HG03060 (cell line): ENCODE data around the gene AXIN1.
"Not testable (repeated sequence)": the region's sequence is repeated elsewhere in the genome, so short reads cannot be mapped to it uniquely, and the experiment has no call there.

Experiments
- ATAC-seq: cut with Tn5 transposase; IDR thresholded peaks from one replicate; pipeline ENCODE4 v1.9.1; 2021; ENCODE audit warnings: low read depth, moderate number of reproducible peaks; ENCODE audit not compliant: unreplicated experiment

AXIN1 gene

DNA sequence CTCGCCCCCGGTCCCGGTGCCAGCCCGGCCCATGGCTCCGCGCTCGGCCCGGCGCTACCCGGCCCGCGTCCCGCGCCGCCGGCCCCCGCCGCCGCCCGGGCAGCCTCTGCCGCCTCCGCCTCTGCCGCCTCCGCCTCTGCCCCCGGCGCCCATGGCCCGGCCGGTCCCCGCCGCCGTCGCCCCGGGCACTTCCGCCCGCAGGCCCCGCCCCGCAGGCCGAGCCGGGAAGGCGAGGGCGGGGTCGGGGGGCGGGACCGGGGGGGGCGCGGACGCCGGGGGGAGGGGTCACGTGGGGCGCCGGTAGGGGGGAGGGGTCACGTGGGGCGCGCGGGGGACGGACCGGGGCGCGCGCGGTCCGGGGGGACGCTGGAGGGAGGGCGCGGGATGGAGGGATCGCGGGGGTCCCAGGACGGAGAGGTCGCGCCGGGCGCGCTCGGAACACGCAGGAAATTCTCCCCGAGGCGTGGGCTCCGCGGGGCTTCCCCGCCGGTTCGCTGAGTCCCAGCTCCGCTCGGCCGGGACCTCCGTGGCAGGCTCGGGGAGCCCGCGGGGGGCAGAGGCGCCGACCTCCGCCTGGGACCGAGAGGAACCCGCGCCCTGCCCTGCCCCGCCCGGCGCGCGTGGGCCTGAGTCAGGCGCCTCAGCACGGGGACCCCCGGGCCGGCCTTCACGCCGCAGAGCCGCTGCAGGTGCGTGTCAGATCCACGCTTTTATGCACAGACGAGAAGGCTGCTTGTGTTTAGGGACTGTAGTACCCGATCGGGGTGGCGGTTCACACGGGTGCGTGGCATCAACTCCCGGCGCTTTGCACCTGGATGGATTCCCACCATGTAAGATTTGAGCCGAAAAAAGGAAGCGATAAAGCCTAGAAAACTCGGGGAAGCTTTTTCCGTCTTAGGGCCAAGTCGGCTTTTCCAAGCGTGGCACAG is 29.5 kb upstream of the AXIN1 start, which contains the start of gene PGAP6:
PGAP6 (minus strand) TSS at position 190 of the 929 bp plus-strand sequence; CDS start at position 33, 157 bp downstream.
- ATAC-seq: no peak

GRCh38 chr16:381012-381788 is 28.7 kb upstream of the AXIN1 start:
- no peak for ATAC-seq

DNA sequence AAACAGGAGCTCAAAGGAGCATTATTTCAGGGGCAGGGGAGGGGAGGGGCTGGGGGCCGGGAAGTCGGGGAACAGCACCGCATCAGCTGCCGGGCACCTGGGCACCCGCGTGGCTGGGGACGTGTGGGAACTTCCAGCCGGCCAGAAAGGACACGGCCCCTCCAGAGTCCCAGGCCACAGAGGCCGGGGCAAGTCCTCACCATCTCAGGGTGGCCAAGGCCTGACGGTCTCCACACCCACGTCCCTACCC is 28.2 kb upstream of the AXIN1 start:
- ATAC-seq: no peak

DNA sequence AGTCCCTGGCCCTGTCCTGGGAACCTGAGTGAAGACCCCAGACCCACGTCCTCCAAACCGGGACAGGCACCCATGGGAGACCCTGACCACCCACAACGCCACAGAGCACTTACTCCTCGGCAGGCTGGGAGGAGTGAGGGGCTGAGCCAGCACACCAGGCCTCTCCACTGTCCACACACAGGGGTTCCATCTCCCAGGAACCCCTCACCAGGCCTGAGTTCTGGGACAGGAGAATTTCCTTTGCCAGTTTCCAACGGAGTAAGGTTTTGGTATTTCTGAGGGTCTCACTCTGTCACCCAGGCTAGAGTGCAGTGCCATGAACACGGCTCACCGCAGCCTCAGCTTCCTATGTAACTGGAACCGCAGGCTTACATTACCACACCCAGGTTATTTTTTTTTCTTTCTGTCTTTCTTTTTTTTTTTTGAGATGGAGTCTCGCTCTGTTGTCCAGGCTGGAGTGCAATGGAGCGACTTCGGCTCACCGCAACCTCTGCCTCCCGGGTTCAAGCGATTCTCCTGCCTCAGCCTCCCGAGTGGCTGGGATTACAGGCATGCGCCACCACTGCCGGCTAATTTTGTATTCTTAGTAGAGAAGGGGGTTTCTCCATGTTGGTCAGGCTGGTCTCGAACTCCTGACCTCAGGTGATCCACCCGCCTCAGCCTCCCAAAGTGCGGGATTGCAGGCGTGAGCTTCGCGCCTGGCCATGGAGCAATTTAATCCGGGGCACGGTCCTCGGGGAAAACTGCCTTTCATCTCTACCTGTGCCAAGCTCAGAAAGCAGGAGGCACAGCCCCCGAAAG is 27.6 kb upstream of the AXIN1 start:
- ATAC-seq: no peak

GRCh38 chr16:379183-379960 is 26.8 kb upstream of the AXIN1 start:
- no peak for ATAC-seq

GRCh38 chr16:378821-379182 is 26.3 kb upstream of the AXIN1 start:
- ATAC-seq: no peak

GRCh38 chr16:378113-378820 is 25.7 kb upstream of the AXIN1 start:
- not testable (repeated sequence) for ATAC-seq

GRCh38 chr16:377419-377951 is 25.0 kb upstream of the AXIN1 start:
- no peak for ATAC-seq

DNA sequence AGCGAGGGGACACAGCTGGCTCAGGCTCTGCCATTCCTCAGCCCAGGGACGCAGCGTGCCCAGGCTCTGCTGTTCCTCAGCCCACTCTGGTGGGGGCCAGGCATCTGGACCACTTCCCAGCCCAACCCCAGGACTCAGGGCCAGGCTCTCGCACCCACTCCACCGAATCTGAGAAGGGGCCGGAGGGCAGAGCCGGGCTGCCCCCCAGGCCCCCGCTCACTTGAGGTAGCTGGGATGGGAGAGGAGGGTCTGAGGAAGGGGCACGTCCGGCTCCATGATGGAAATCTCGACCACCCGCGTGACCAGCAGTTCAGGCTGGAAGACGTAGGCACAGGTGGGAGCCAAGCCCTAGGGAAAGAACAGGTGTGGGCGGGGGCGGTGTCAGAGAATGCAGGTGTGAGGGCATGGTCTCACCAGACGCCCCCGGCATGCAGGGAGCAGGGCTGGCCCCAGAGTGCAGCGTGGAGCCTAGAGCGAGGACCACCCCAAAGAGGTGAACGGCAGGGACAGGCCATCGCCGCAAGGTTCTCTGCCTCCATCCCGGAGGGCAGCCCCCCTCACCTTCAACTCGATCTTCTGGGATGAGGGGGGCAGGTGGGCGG is 24.4 kb upstream of the AXIN1 start:
- ATAC-seq: no peak

GRCh38 chr16:375927-376816 is 23.6 kb upstream of the AXIN1 start:
- no peak for ATAC-seq

DNA sequence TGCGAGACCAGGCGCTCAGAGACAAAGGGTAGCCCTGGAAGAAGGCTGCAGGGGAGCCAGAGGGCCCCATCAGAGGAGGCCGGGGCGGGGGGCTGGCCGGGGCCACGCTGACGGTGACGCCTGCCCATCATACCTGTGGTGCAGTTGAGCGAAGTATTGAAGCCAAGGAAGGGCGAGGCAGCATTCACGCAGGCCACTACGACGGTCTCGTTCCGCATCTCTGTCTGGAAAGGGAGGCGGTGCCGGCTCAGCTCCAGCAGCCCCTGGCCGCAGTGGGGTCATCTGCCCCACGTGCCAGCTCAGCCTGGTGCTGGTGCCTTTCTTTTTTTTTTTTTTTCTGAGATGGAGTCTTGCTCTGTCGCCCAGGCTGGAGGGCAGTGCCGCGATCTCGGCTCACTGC is 22.7 kb upstream of the AXIN1 start:
- no peak for ATAC-seq

- ATAC-seq: no peak
These were observed 22.0 kb upstream of the AXIN1 start for GRCh38 chr16:374616-374926.

DNA sequence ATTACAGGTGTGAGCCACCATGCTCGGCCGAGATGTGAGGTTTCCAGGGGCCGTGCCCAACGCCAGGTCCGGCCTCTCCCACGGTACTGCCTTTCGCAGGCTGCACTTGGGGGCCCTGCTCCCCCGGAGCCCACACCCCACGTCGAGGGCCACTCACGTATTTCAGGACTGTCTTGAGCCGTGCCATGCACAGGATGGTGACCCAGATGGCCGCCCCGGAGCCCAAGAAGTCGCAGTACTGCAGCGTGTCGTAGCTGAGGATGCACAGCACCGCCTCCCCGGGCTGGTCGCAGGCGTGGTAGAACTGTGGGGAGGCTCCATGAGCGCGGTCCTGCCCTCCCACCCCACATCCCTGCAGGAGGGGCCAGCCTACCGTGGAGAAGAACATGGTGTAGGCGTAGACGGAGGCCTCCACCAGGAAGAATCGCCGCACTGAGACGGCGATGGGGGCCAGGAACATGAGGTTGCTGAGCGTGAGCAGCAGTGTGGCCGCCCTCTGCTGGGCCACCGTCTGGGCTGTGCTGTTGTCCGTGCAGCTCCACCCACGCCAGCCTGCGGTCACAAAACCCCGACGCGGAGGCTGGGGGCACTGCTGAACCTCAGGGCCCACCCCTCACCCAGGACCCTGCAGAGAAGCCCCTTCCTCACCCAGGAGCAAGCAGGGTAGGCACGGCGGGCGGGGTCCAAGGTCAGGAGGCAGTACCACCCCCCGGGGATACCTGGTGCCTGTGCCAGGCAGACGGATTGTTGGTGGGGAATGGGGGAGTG is 21.5 kb upstream of the AXIN1 start:
- no peak for ATAC-seq

- ATAC-seq: no peak
These were observed 20.6 kb upstream of the AXIN1 start for GRCh38 chr16:373020-373598.

DNA sequence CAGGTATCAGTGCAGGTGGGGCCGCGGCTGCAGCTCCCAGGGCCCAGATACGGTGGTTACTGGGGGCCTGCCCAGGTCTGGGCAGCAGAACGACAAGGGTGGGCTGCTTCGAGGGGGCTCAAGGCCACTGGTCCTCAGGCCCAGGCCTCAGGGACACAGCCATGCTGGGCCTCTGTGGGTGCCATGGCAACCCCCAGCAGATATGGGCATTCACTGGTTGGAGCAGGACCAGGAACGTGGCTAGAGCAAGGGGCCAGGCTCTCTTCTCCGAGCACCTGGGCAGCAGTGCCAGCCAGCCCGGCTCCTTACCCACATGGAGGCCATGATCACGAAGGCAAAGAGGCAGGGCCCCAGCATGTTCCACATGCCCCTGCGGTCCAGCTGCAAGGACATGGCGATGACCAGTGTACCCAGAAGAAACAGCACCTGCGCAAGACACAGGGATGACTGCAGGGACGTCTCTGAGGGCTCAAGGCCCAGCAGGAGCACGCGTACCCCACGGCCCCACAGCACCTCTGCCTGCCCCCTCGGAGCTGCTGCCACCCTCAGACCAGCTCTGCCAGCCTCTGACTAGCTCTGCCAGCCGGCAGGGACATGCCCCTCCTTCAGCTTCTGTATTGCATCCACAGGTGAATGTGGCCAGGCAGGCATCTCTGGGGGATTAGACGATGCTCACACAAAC is 19.9 kb upstream of the AXIN1 start:
- ATAC-seq: no peak

DNA sequence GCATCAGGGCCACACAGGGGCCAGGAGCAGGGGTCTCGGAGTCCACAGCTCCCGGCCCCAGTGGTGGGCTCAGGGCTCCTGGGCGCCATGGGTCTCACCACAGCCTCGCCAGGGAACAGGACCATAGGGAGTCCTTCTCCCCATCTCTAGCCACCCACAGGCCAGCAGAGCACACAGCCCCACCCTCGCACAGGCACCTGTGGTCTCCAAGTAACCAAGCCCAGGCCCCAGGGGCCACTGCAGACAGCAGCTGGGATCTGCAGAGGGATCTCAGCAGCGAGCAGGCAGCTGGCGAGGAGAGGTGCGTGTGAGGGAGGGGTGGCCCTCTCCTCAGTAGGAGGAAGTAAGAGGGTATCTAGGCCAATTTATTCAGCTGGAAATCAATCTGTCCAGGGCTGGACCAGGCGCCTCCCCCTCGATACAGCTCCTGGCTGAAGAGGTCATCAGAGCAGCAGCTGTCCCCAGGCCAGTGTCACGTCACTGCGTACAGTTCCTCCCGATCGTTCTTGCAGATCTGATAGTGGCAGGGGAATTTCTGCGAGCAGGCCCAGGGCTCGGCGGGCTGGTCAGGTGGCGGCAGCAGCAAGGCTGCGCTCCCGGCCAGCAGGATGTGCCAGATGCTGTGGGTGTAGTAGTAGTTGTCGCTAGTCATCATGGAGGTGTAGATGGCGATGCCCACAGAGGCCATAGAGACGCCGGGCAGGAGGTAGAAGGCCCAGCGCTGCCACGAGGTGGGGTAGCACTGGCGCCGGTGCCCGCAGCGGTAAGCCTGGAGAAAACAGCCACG is 19.2 kb upstream of the AXIN1 start:
- no peak for ATAC-seq
